Kidney epithelial cell (primary cell): ENCODE measurements around the gene PRPF6. TPM values are rescaled to one million over a fixed set of nuclear protein-coding genes. Genes with fewer than 3 reads are reported as not detected.

ENCODE experiments used
- DNase-seq: peaks from one replicate; pipeline ENCODE4 v3.0.0-alpha.2; 2010; ENCODE audit warnings: low read depth
- H3K27me3 ChIP-seq: 2 replicates; pipeline ENCODE4 v1.6.0; 2011; ENCODE audit warnings: low read length; ENCODE audit not compliant: control insufficient read depth, insufficient read depth
- H3K36me3 ChIP-seq: 2 replicates; pipeline ENCODE4 v1.5.1; 2011; ENCODE audit warnings: low read length; ENCODE audit not compliant: control insufficient read depth, insufficient read depth
- H3K4me3 ChIP-seq: 2 replicates; pipeline ENCODE4 v1.5.1; 2011; ENCODE audit warnings: low read depth, mild to moderate bottlenecking, control low read depth, low read length
- total RNA-seq: library from RNA; depleted of rRNA; stranded (reverse); fragments of >200 nt; gene quantifications from 2 replicates; pipeline ENCODE4 v1.2.3, GENCODE V29; 2015
- TF ChIP-seq, protein P1 (sequence below): IDR thresholded peaks from 2 replicates; pipeline ENCODE4 v1.5.1; 2011; ENCODE audit warnings: mild to moderate bottlenecking, moderate library complexity, low read length, control low read depth, inconsistent platforms; ENCODE audit not compliant: insufficient read depth, poor library complexity, severe bottlenecking

The PRPF6 gene
- total RNA-seq, 1 donor from 2014 or later = 78.5 TPM

- no peaks in the 10 kb centered on the region for H3K27me3 ChIP-seq
- peaks cover 6% of the 10 kb centered on the region for H3K36me3 ChIP-seq
- TF ChIP-seq, protein P1, sequence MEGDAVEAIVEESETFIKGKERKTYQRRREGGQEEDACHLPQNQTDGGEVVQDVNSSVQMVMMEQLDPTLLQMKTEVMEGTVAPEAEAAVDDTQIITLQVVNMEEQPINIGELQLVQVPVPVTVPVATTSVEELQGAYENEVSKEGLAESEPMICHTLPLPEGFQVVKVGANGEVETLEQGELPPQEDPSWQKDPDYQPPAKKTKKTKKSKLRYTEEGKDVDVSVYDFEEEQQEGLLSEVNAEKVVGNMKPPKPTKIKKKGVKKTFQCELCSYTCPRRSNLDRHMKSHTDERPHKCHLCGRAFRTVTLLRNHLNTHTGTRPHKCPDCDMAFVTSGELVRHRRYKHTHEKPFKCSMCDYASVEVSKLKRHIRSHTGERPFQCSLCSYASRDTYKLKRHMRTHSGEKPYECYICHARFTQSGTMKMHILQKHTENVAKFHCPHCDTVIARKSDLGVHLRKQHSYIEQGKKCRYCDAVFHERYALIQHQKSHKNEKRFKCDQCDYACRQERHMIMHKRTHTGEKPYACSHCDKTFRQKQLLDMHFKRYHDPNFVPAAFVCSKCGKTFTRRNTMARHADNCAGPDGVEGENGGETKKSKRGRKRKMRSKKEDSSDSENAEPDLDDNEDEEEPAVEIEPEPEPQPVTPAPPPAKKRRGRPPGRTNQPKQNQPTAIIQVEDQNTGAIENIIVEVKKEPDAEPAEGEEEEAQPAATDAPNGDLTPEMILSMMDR = no peak
Observed at GRCh38 chr20:63944078-63944941, 36.6 kb upstream of the PRPF6 start.

GRCh38 chr20:63945031-63945658 lies 35.8 kb upstream of the PRPF6 start:
- Histone ChIP-seq H3K4me3 (no peak overlapping the region), H3K36me3 (peaks cover 6% of the 10 kb centered on the region), H3K27me3 (no peaks in the 10 kb centered on the region)
- no peak for DNase-seq
- TF ChIP-seq, protein P1 = no peak

More at GRCh38 chr20:63944078-63944941, 36.6 kb upstream of the PRPF6 start:
- no peak for DNase-seq
- no peak overlapping the region for H3K4me3 ChIP-seq

- TF ChIP-seq, protein P1 = no peak
- H3K27me3 ChIP-seq = no peaks in the 10 kb centered on the region
- DNase-seq = no peak
- H3K36me3 ChIP-seq = peaks cover 6% of the 10 kb centered on the region
- no peak overlapping the region for H3K4me3 ChIP-seq
Observed at GRCh38 chr20:63945921-63946920, 34.7 kb upstream of the PRPF6 start.

- TF ChIP-seq, protein P1 = no peak
- Histone ChIP-seq H3K36me3 (peaks cover 6% of the 10 kb centered on the region), H3K27me3 (no peaks in the 10 kb centered on the region), H3K4me3 (no peak overlapping the region)
- no peak for DNase-seq
Observed at GRCh38 chr20:63946986-63947637, 33.8 kb upstream of the PRPF6 start.
